ENCODE results near the gene HSP90B1. TPM values are rescaled to one million over a fixed set of nuclear protein-coding genes. Genes with fewer than 3 reads are reported as not detected.

Gene HSP90B1
- total RNA-seq (376 TPM), polyA plus RNA-seq (299 TPM)

GRCh38 chr12:103930034-103930786, at the start of gene HSP90B1:
HSP90B1 (plus strand) TSS chr12:103930410; CDS start chr12:103930516, 106 bp downstream.
- Histone ChIP-seq H3K4me1 (ENCODE audit: insufficient read depth) (no peaks in the 10 kb centered on the region), H3K27ac (ENCODE audit: low read depth) (peak within 1 kb of the TSS; percentile 89)
- under 1% methylated on average over 56 of the region's 56 CpGs for WGBS

GRCh38 chr12:103881261-103881660, 48.9 kb upstream of the HSP90B1 start:
- DNase-seq (ENCODE audit: extremely low spot score) = no peak
- no peak overlapping the region for H3K4me3 ChIP-seq (ENCODE audit: low read depth, low read length)
- no peaks in the 10 kb centered on the region for H3K4me1 ChIP-seq (ENCODE audit: insufficient read depth)
- no peak overlapping the region for H3K27ac ChIP-seq (ENCODE audit: low read depth)
- WGBS = 44% methylated on average over 2 of the region's 2 CpGs
- H3K36me3 ChIP-seq (ENCODE audit: insufficient read depth) = no peaks in the 10 kb centered on the region

More at GRCh38 chr12:103930034-103930786, at the start of gene HSP90B1:
- Histone ChIP-seq H3K36me3 (ENCODE audit: insufficient read depth) (peaks cover 2% of the 10 kb centered on the region), H3K4me3 (ENCODE audit: low read depth, low read length) (peak within 1 kb of the TSS; percentile 61)
- DNase-seq (ENCODE audit: extremely low spot score) = peak; percentile 100

DNA sequence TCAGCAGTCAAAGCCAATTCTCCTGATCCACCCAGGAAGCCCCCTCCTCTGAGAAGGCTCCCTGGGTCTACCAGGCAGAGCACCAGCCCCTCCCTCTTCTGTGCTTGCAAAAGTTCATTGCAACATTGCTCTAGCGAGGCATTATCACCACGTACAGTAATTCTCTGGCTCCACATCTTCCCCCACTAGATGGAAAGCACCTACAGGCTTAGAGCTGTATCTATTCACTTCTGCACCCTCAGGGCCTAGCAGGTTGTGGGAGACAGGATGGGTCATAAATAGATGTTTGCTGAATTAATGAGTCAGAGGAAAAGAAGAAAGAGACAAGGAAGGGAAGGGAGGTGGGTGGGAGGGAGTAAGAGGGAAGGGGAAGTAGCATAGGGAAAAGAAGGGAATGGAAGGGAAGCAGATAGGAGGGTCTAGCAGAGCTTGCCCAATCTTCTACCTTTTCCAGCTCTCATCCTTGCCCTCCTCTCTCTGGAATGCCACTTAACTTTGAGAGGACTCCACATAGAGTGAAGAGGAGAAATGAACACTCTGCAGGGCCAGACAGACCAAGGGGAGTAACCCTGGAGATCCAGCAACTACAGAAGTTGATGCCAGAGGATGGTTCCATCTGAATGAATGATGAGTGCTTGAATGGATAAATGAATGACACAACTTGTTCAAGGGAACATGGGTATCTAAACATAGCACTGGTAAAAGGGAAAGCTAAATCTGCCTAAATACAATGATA, 47.2 kb upstream of the HSP90B1 start:
- Histone ChIP-seq H3K4me3 (ENCODE audit: low read depth, low read length) (no peak overlapping the region), H3K36me3 (ENCODE audit: insufficient read depth) (no peaks in the 10 kb centered on the region), H3K4me1 (ENCODE audit: insufficient read depth) (no peaks in the 10 kb centered on the region), H3K27ac (ENCODE audit: low read depth) (no peak overlapping the region)
- 59% methylated on average over 2 of the region's 2 CpGs for WGBS
- DNase-seq (ENCODE audit: extremely low spot score) = no peak

DNA sequence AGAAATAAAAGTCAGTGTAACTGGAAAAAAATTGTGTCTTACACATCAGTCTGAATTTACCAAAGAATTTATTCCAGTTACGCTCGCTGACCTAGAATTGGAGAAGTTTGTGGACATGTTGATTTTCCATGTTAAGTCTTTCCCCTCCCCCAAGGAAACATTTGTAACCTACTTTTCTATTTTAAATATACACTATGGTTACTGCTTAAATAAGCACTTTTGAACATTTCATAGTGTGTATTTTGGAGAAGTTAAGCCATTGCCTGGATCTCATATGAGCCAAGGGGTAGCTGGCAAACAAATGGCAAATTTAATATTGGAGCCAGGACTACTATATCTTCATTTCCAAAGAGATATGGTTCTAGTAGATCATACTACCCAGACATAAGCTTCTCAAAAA, 46.3 kb upstream of the HSP90B1 start:
- Histone ChIP-seq H3K36me3 (ENCODE audit: insufficient read depth) (no peaks in the 10 kb centered on the region), H3K4me1 (ENCODE audit: insufficient read depth) (no peaks in the 10 kb centered on the region), H3K4me3 (ENCODE audit: low read depth, low read length) (no peak overlapping the region), H3K27ac (ENCODE audit: low read depth) (no peak overlapping the region)
- 88% methylated on average over 2 of the region's 2 CpGs for WGBS
- no peak for DNase-seq (ENCODE audit: extremely low spot score)

GRCh38 chr12:103884316-103884715, 45.9 kb upstream of the HSP90B1 start:
- H3K4me1 ChIP-seq (ENCODE audit: insufficient read depth) = no peaks in the 10 kb centered on the region
- H3K36me3 ChIP-seq (ENCODE audit: insufficient read depth) = no peaks in the 10 kb centered on the region
- H3K27ac ChIP-seq (ENCODE audit: low read depth) = no peak overlapping the region
- no peak overlapping the region for H3K4me3 ChIP-seq (ENCODE audit: low read depth, low read length)
- 22% methylated on average over 4 of the region's 4 CpGs for WGBS
- DNase-seq (ENCODE audit: extremely low spot score) = no peak

DNA sequence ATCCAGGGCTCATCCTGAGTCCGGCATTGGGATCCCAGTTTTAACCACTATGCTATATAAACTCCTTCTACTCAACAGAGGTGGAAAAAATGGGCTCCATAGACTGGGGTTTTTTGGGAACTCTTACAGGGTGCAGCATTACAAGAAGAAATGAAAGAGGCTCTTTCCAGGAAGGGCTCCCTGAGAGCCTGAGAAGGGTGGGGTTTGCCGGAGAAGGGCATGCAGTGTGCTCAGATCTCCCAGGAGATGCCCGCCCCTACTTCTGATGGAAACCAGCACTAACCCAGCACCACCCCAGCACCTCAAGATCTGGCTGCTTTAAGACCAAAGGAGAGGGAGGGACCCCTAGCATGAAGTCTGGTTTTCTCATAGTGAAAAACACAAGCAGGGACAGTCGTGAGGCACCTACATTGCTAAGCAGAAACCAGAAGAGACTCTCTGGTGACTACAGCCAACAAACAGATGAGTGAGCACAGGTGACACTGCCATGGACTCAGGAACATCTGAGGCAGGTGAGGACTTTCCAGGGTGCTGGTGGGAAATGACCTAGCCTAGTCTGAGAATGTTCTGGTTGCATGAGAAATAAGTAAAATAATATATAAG, 43.9 kb upstream of the HSP90B1 start:
- Histone ChIP-seq H3K4me1 (ENCODE audit: insufficient read depth) (no peaks in the 10 kb centered on the region), H3K36me3 (ENCODE audit: insufficient read depth) (no peaks in the 10 kb centered on the region), H3K27ac (ENCODE audit: low read depth) (no peak overlapping the region), H3K4me3 (ENCODE audit: low read depth, low read length) (no peak overlapping the region)
- WGBS = 57% methylated on average over 4 of the region's 4 CpGs
- DNase-seq (ENCODE audit: extremely low spot score) = no peak

DNA sequence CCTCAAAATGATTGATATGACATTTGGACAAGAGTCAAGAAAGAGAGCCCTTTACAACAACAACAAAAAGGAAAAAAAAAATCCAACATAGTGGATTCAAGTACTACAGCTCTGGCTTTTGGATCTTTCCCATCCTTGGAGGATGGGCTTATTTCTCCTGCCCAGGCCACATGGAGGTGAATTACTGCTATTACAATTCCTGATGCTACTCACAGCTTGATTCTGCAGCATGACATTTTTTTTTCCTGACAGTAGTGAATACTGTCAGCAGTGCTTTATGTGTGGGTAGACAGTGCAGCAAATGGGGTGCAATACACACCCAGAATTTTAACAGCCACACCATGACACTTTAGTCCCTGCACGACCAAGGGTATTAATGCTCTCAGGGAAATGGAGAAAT, 42.5 kb upstream of the HSP90B1 start:
- Histone ChIP-seq H3K36me3 (ENCODE audit: insufficient read depth) (no peaks in the 10 kb centered on the region), H3K27ac (ENCODE audit: low read depth) (no peak overlapping the region), H3K4me3 (ENCODE audit: low read depth, low read length) (no peak overlapping the region), H3K4me1 (ENCODE audit: insufficient read depth) (no peaks in the 10 kb centered on the region)
- 70% methylated on average over 1 of the region's 1 CpG for whole genome bisulfite sequencing
- no peak for DNase-seq (ENCODE audit: extremely low spot score)

DNA sequence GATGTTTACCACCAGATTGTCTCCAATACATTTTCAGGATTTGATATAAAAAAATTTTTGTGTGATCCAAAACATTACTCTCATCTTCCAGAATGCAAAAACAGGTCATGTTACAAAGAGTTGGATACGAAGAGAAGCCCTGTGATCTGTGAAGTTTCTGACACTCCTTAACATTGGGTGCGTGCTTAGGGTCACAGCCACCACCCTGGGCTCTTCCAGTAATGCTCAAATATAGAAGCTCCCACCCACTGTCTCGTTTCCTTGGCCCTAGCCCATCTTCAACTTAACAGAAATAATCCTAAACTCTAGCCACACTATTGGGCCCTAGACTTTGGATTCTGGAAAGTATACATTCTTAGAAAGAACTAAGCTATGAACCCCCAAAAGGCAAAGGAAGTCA, 32.9 kb upstream of the HSP90B1 start:
- no peak for DNase-seq (ENCODE audit: extremely low spot score)
- Histone ChIP-seq H3K4me1 (ENCODE audit: insufficient read depth) (no peaks in the 10 kb centered on the region), H3K4me3 (ENCODE audit: low read depth, low read length) (no peak overlapping the region), H3K27ac (ENCODE audit: low read depth) (no peak overlapping the region), H3K36me3 (ENCODE audit: insufficient read depth) (no peaks in the 10 kb centered on the region)
- WGBS = 57% methylated on average over 3 of the region's 3 CpGs

- no peak overlapping the region for H3K4me3 ChIP-seq (ENCODE audit: low read depth, low read length)
- DNase-seq (ENCODE audit: extremely low spot score) = no peak
- H3K27ac ChIP-seq (ENCODE audit: low read depth) = no peak overlapping the region
- no peaks in the 10 kb centered on the region for H3K4me1 ChIP-seq (ENCODE audit: insufficient read depth)
- 61% methylated on average over 7 of the region's 7 CpGs for WGBS
- no peaks in the 10 kb centered on the region for H3K36me3 ChIP-seq (ENCODE audit: insufficient read depth)
Observed at GRCh38 chr12:103901518-103902173, 28.6 kb upstream of the HSP90B1 start.

GRCh38 chr12:103903993-103904392, 26.2 kb upstream of the HSP90B1 start:
- Histone ChIP-seq H3K4me1 (ENCODE audit: insufficient read depth) (no peaks in the 10 kb centered on the region), H3K36me3 (ENCODE audit: insufficient read depth) (no peaks in the 10 kb centered on the region), H3K27ac (ENCODE audit: low read depth) (no peak overlapping the region), H3K4me3 (ENCODE audit: low read depth, low read length) (no peak overlapping the region)
- no peak for DNase-seq (ENCODE audit: extremely low spot score)
- WGBS = 94% methylated on average over 1 of the region's 1 CpG

- H3K36me3 ChIP-seq (ENCODE audit: insufficient read depth) = no peaks in the 10 kb centered on the region
- 72% methylated on average over 4 of the region's 4 CpGs for WGBS
- no peak for DNase-seq (ENCODE audit: extremely low spot score)
Observed at GRCh38 chr12:103905730-103906349, 24.4 kb upstream of the HSP90B1 start.

GRCh38 chr12:103908246-103908541, 22.0 kb upstream of the HSP90B1 start:
- H3K36me3 ChIP-seq (ENCODE audit: insufficient read depth) = no peaks in the 10 kb centered on the region
- no peaks in the 10 kb centered on the region for H3K4me1 ChIP-seq (ENCODE audit: insufficient read depth)
- H3K4me3 ChIP-seq (ENCODE audit: low read depth, low read length) = no peak overlapping the region
- no peak overlapping the region for H3K27ac ChIP-seq (ENCODE audit: low read depth)
- no peak for DNase-seq (ENCODE audit: extremely low spot score)

More at GRCh38 chr12:103905730-103906349, 24.4 kb upstream of the HSP90B1 start:
- H3K4me1 ChIP-seq (ENCODE audit: insufficient read depth) = no peaks in the 10 kb centered on the region
- no peak overlapping the region for H3K27ac ChIP-seq (ENCODE audit: low read depth)
- no peak overlapping the region for H3K4me3 ChIP-seq (ENCODE audit: low read depth, low read length)

DNA sequence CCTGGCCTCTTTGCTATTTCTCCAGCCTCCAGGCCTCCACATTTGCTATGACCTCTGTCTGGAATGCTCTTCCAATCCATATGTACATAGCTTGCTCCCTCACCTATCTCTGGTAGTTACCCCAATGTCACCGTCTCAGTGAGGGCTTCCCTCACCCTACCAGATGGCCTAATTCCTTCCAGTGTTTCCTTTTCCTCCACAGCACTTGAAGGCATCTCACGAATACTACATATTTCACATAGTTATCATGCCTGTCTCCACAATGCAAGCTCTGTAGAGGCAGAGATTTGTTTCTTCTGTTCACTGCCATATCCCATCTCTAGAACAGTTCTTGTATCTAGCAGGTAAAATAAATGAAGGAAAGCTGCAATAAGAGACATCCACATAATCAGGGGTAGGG, 21.3 kb upstream of the HSP90B1 start:
- Histone ChIP-seq H3K4me1 (ENCODE audit: insufficient read depth) (no peaks in the 10 kb centered on the region), H3K27ac (ENCODE audit: low read depth) (no peak overlapping the region), H3K4me3 (ENCODE audit: low read depth, low read length) (no peak overlapping the region), H3K36me3 (ENCODE audit: insufficient read depth) (no peaks in the 10 kb centered on the region)
- no peak for DNase-seq (ENCODE audit: extremely low spot score)
- 19% methylated on average over 2 of the region's 2 CpGs for WGBS

Data from urinary bladder (tissue), 4 donors.